DND-41 (cell line): ENCODE data around the gene TTC28.

Experiments used
- ATAC-seq: fragments of 200-7000 bp; cut with Tn5 transposase; 3 replicates; pipeline ENCODE4 v1.9.1; 2021; ENCODE audit warnings: low read depth; ENCODE audit not compliant: insufficient read depth
- DNase-seq: peaks from one replicate; pipeline ENCODE4 v3.0.0-alpha.2; 2020
- H2AFZ ChIP-seq: 2 replicates; pipeline ENCODE4 v1.6.0; 2012; ENCODE audit warnings: low read depth, low read length
- H3K27ac ChIP-seq: 2 replicates; pipeline ENCODE4 v1.5.1; 2012; ENCODE audit warnings: low read length, inconsistent platforms
- H3K27me3 ChIP-seq: fragments of 200-600 bp; sonication (generic); 2 replicates; pipeline ENCODE4 v1.6.0; 2012; ENCODE audit warnings: low read length, mild to moderate bottlenecking, inconsistent platforms; ENCODE audit not compliant: insufficient read depth, poor library complexity
- H3K36me3 ChIP-seq: 2 replicates; pipeline ENCODE4 v1.5.1; 2012; ENCODE audit warnings: low read length, inconsistent platforms; ENCODE audit not compliant: insufficient read depth
- H3K4me1 ChIP-seq: 2 replicates; pipeline ENCODE4 v1.5.1; 2012; ENCODE audit warnings: mild to moderate bottlenecking, low read length; ENCODE audit not compliant: insufficient read depth
- H3K4me2 ChIP-seq: 2 replicates; pipeline ENCODE4 v1.6.0; 2012; ENCODE audit warnings: mild to moderate bottlenecking, moderate library complexity, low read length, inconsistent platforms; ENCODE audit not compliant: insufficient read depth
- H3K4me3 ChIP-seq, 2 experiments: fragments of 200-600 bp in 1 of 2; shearing (Covaris generic) in 1 of 2; 2 replicates each; pipeline ENCODE4 v1.5.1; 2012 to 2016; ENCODE audit warnings: inconsistent platforms in 2 of 2, low read length in 2 of 2, mild to moderate bottlenecking in 2 of 2, low read depth in 1 of 2, moderate library complexity in 1 of 2
- H3K79me2 ChIP-seq: 2 replicates; pipeline ENCODE4 v1.6.0; 2012; ENCODE audit warnings: low read length, inconsistent platforms; ENCODE audit not compliant: insufficient read depth
- H3K9ac ChIP-seq: 2 replicates; pipeline ENCODE4 v1.6.0; 2012; ENCODE audit warnings: low read depth, mild to moderate bottlenecking, inconsistent platforms, low read length, moderate library complexity
- H3K9me3 ChIP-seq: 2 replicates; pipeline ENCODE4 v1.5.1; 2012; ENCODE audit warnings: low read length, moderate library complexity, mild to moderate bottlenecking, inconsistent platforms; ENCODE audit not compliant: insufficient read depth, severe bottlenecking
- H4K20me1 ChIP-seq: 2 replicates; pipeline ENCODE4 v1.6.0; 2012; ENCODE audit warnings: low read length; ENCODE audit not compliant: insufficient read depth
- EZH2 ChIP-seq: IDR thresholded peaks from 3 replicates; pipeline ENCODE4 v1.6.1; 2012; ENCODE audit warnings: borderline replicate concordance, low read depth, mild to moderate bottlenecking, moderate library complexity, low read length, inconsistent platforms; ENCODE audit not compliant: severe bottlenecking
- TF ChIP-seq, protein P1 (sequence below): IDR thresholded peaks from 2 replicates; pipeline ENCODE4 v1.5.1; 2012; ENCODE audit warnings: borderline replicate concordance, low read length, moderate library complexity, mild to moderate bottlenecking; ENCODE audit not compliant: poor library complexity, severe bottlenecking; ENCODE audit errors: extremely low read depth

Gene TTC28

DNA sequence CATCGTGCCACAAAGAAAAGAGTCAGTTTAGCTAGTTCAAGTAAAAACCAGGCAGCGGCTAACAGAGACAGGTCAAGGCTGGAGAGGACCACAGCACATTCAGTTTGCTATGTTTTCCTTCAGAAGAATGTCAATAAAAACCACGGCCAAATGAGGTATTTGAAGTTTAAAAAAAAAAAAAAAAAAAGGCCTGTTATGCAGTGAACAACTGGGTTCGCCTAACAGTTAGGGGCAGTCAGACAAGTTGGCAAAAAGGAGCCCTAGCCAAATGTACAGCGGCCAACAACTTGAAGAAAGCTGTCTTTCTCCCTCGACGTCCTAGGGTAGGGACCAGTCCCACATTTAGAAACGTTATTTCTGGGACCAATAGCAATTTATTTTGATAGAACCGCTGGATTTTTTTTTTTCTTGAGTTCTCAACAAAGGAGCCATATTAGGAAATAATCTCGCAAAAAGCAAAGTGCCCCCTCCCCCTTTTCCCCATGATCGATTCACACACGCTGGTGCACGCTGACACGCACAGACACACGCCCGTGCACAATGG, 237.8 kb downstream of the TTC28 start:
- Histone ChIP-seq H4K20me1 (peaks cover 4% of the 10 kb centered on the region; the same call in 1 of the 2 replicates), H3K4me2 (peak overlapping the region; percentile 78), H3K9ac (peak overlapping the region; percentile 84), H2AFZ (peak overlapping the region; percentile 73), H3K27ac (peak overlapping the region; percentile 77), H3K9me3 (no peaks in the 10 kb centered on the region), H3K4me3 (peak overlapping the region; percentile 65 to 87), H3K4me1 (peaks cover 57% of the 10 kb centered on the region), H3K36me3 (no peaks in the 10 kb centered on the region), H3K79me2 (peaks cover 65% of the 10 kb centered on the region), H3K27me3 (no peaks in the 10 kb centered on the region)
- DNase-seq (no peak), ATAC-seq (peak; percentile 11; the same call in 1 of the 3 replicates)
- TF ChIP-seq, protein P1, sequence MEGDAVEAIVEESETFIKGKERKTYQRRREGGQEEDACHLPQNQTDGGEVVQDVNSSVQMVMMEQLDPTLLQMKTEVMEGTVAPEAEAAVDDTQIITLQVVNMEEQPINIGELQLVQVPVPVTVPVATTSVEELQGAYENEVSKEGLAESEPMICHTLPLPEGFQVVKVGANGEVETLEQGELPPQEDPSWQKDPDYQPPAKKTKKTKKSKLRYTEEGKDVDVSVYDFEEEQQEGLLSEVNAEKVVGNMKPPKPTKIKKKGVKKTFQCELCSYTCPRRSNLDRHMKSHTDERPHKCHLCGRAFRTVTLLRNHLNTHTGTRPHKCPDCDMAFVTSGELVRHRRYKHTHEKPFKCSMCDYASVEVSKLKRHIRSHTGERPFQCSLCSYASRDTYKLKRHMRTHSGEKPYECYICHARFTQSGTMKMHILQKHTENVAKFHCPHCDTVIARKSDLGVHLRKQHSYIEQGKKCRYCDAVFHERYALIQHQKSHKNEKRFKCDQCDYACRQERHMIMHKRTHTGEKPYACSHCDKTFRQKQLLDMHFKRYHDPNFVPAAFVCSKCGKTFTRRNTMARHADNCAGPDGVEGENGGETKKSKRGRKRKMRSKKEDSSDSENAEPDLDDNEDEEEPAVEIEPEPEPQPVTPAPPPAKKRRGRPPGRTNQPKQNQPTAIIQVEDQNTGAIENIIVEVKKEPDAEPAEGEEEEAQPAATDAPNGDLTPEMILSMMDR, result no peak
- TF ChIP-seq EZH2, result no peak

DNA sequence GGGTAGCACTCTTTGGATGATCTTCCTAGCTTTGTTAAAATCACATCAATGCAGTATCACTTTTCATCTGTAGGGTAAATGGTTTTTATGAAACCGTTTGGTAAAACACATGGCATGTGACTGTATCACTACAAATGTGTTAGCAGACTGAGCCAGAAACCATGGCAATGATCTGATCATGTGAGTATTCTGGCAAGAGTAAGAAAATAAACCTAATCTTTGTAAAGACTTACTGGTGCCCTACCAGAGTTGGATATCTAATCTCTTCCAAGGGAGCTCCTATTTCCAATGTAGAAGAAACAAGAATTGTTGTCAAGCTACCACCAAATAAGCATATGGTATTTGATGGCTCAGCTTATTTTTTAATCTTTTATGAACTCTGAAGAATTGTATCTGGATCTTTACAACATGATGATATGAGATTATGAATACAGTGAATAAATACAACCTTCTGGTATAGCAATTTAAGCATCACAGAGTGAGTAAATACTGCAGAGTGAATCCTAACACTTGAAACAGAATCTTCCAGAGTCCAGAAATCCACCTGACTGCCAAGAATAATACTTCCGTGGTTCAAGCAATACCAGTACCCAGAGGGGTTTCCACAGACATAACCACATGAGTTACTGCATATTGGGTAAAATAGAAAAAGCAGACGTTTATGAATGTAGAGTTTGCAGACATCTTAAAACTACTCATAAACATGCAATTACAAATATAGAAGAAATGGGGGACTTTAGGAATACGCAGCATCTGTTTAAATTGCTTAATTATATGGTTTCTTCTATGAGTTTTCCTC, 238.8 kb downstream of the TTC28 start:
- no peak for DNase-seq
- Histone ChIP-seq H3K4me3 (peak overlapping the region; percentile 65 to 87), H3K27me3 (no peaks in the 10 kb centered on the region), H3K27ac (peak overlapping the region; percentile 77), H3K36me3 (no peaks in the 10 kb centered on the region), H2AFZ (peak overlapping the region; percentile 14), H3K4me1 (peaks cover 67% of the 10 kb centered on the region), H3K79me2 (peaks cover 75% of the 10 kb centered on the region), H3K9ac (peak overlapping the region; percentile 84), H4K20me1 (peaks cover 8% of the 10 kb centered on the region; the same call in 1 of the 2 replicates), H3K4me2 (peak overlapping the region; percentile 78), H3K9me3 (no peaks in the 10 kb centered on the region)
- no peak for ATAC-seq
- TF ChIP-seq, protein P1, result peak; percentile 32
- TF ChIP-seq EZH2, result no peak

DNA sequence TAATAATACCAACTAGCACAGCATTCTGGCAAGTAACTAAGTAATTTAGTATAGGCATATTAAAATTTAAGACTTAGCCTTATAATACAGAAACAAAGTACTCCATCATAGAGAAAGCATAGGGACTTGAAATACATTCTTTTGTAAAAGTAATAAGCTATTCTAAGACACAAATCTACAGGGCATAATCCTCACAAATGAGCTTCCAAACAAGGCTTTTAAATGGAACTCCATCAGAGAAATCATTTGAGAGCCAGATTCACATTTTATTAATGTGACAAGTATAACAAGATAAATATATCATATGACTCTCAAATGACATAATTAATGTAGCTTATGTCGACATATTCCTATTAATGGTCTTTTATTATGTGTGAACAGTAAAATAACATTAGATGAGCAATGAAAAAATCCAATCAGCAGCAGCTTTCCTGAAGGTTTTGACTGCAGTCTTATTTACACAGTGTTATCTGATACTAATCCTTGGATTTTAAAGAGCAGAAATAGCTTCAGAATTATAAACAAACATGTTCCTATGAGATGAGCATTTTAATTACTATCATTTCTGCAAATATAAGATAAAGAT, 241.4 kb downstream of the TTC28 start:
- Histone ChIP-seq H3K4me3 (peak overlapping the region in 1 of 2 experiments; percentile 65; a peak in 2 of 4 replicates), H3K27me3 (no peaks in the 10 kb centered on the region), H3K9ac (peak overlapping the region; percentile 6; the same call in 1 of the 2 replicates), H2AFZ (no peak overlapping the region), H3K9me3 (no peaks in the 10 kb centered on the region), H3K27ac (no peak overlapping the region), H3K4me1 (peaks cover 60% of the 10 kb centered on the region), H3K79me2 (peaks cover 99% of the 10 kb centered on the region), H3K36me3 (no peaks in the 10 kb centered on the region), H4K20me1 (peaks cover 12% of the 10 kb centered on the region; the same call in 1 of the 2 replicates), H3K4me2 (peak overlapping the region; percentile 78)
- no peak for TF ChIP-seq EZH2
- TF ChIP-seq, protein P1, result no peak
- DNase-seq, result no peak
- no peak for ATAC-seq
